ENCODE results near the gene NEUROG3.

NEUROG3 gene

GRCh38 chr10:69558559-69558958 lies 14.7 kb downstream of the NEUROG3 start:
- H3K36me3 ChIP-seq (ENCODE audit: control insufficient read depth in 1 of 2, insufficient read depth in 2 of 2, low read depth in 1 of 2, low read length in 2 of 2), result no peaks in the 10 kb centered on the region
- no peaks in the 10 kb centered on the region for H3K4me1 ChIP-seq (ENCODE audit: control insufficient read depth, insufficient read depth, low read depth, low read length)
- H3K9ac ChIP-seq (ENCODE audit: low read length), result no peak overlapping the region
- DNase-seq, result no peak
- H2AFZ ChIP-seq (ENCODE audit: low read depth, low read length), result no peak overlapping the region
- H3K23ac ChIP-seq (ENCODE audit: low read length in 2 of 2), result no peak overlapping the region
- WGBS, result 86% methylated on average over 2 of the region's 2 CpGs
- H4K8ac ChIP-seq (ENCODE audit: low read length), result no peak overlapping the region
- no peak overlapping the region for H3K4me3 ChIP-seq (ENCODE audit: insufficient read depth in 1 of 2, low read depth in 1 of 2, low read length in 2 of 2)
- no peaks in the 10 kb centered on the region for H3K79me1 ChIP-seq (replicated peaks; ENCODE audit: low read length, poor library complexity, severe bottlenecking)
- no peak overlapping the region for H3K4me2 ChIP-seq (ENCODE audit: low read length, poor library complexity, severe bottlenecking)
- H4K91ac ChIP-seq (ENCODE audit: low read length), result no peak overlapping the region
- H2BK12ac ChIP-seq (ENCODE audit: low read length in 2 of 2), result no peak overlapping the region
- H2BK120ac ChIP-seq (ENCODE audit: low read depth, low read length), result no peak overlapping the region
- H3K4ac ChIP-seq (ENCODE audit: low read depth in 1 of 2, low read length in 2 of 2), result no peak overlapping the region
- no peak overlapping the region for H2AK5ac ChIP-seq (ENCODE audit: low read length, severe bottlenecking)
- no peak overlapping the region for H3K18ac ChIP-seq (ENCODE audit: low read depth in 1 of 2, low read length in 2 of 2)
- no peaks in the 10 kb centered on the region for H3K9me3 ChIP-seq (ENCODE audit: control insufficient read depth, low read length)
- H3K14ac ChIP-seq (ENCODE audit: low read length in 2 of 2), result no peak overlapping the region
- peaks cover 50 to 83% of the 10 kb centered on the region in 2 experiments for H3K27me3 ChIP-seq (ENCODE audit: control insufficient read depth in 1 of 2, insufficient read depth in 1 of 2, low read length in 2 of 2)
- no peak overlapping the region for H2BK5ac ChIP-seq (ENCODE audit: low read depth, low read length, poor library complexity, severe bottlenecking)
- no peak overlapping the region for H3K27ac ChIP-seq (ENCODE audit: low read length, poor library complexity, severe bottlenecking)
- H2BK15ac ChIP-seq (ENCODE audit: low read depth, poor library complexity, severe bottlenecking), result no peak overlapping the region

- Histone ChIP-seq H3K23ac (ENCODE audit: low read length in 2 of 2) (no peak overlapping the region), H4K8ac (ENCODE audit: low read length) (no peak overlapping the region), H3K4me3 (ENCODE audit: insufficient read depth in 1 of 2, low read depth in 1 of 2, low read length in 2 of 2) (no peak overlapping the region), H3K4ac (ENCODE audit: low read depth in 1 of 2, low read length in 2 of 2) (no peak overlapping the region), H2BK15ac (ENCODE audit: low read depth, poor library complexity, severe bottlenecking) (no peak overlapping the region), H3K14ac (ENCODE audit: low read length in 2 of 2) (no peak overlapping the region), H3K36me3 (ENCODE audit: control insufficient read depth in 1 of 2, insufficient read depth in 2 of 2, low read depth in 1 of 2, low read length in 2 of 2) (no peaks in the 10 kb centered on the region), H3K4me2 (ENCODE audit: low read length, poor library complexity, severe bottlenecking) (no peak overlapping the region), H3K79me1 (replicated peaks; ENCODE audit: low read length, poor library complexity, severe bottlenecking) (no peaks in the 10 kb centered on the region), H4K91ac (ENCODE audit: low read length) (no peak overlapping the region), H3K18ac (ENCODE audit: low read depth in 1 of 2, low read length in 2 of 2) (no peak overlapping the region), H3K4me1 (ENCODE audit: control insufficient read depth, insufficient read depth, low read depth, low read length) (no peaks in the 10 kb centered on the region), H2BK120ac (ENCODE audit: low read depth, low read length) (no peak overlapping the region), H3K9ac (ENCODE audit: low read length) (no peak overlapping the region), H2AK5ac (ENCODE audit: low read length, severe bottlenecking) (no peak overlapping the region), H3K27me3 (ENCODE audit: control insufficient read depth in 1 of 2, insufficient read depth in 1 of 2, low read length in 2 of 2) (peaks cover 41 to 64% of the 10 kb centered on the region in 2 experiments), H3K27ac (ENCODE audit: low read length, poor library complexity, severe bottlenecking) (no peak overlapping the region), H3K9me3 (ENCODE audit: control insufficient read depth, low read length) (peaks cover 27% of the 10 kb centered on the region), H2BK12ac (ENCODE audit: low read length in 2 of 2) (no peak overlapping the region), H2BK5ac (ENCODE audit: low read depth, low read length, poor library complexity, severe bottlenecking) (no peak overlapping the region), H2AFZ (ENCODE audit: low read depth, low read length) (no peak overlapping the region)
- WGBS, result 60% methylated on average over 5 of the region's 6 CpGs
- no peak for DNase-seq
Observed at GRCh38 chr10:69554611-69555010, 18.6 kb downstream of the NEUROG3 start.

GRCh38 chr10:69553328-69553727 lies 19.9 kb downstream of the NEUROG3 start:
- H4K91ac ChIP-seq (ENCODE audit: low read length), result no peak overlapping the region
- no peak overlapping the region for H4K8ac ChIP-seq (ENCODE audit: low read length)
- peaks cover 39% of the 10 kb centered on the region for H3K9me3 ChIP-seq (ENCODE audit: control insufficient read depth, low read length)
- peaks cover 32 to 53% of the 10 kb centered on the region in 2 experiments for H3K27me3 ChIP-seq (ENCODE audit: control insufficient read depth in 1 of 2, insufficient read depth in 1 of 2, low read length in 2 of 2)
- 80% methylated on average over 4 of the region's 4 CpGs for WGBS
- H3K9ac ChIP-seq (ENCODE audit: low read length), result no peak overlapping the region
- H2BK15ac ChIP-seq (ENCODE audit: low read depth, poor library complexity, severe bottlenecking), result no peak overlapping the region
- no peak overlapping the region for H3K4ac ChIP-seq (ENCODE audit: low read depth in 1 of 2, low read length in 2 of 2)
- H2BK120ac ChIP-seq (ENCODE audit: low read depth, low read length), result no peak overlapping the region
- H3K36me3 ChIP-seq (ENCODE audit: control insufficient read depth in 1 of 2, insufficient read depth in 2 of 2, low read depth in 1 of 2, low read length in 2 of 2), result no peaks in the 10 kb centered on the region
- no peak overlapping the region for H3K23ac ChIP-seq (ENCODE audit: low read length in 2 of 2)
- H3K27ac ChIP-seq (ENCODE audit: low read length, poor library complexity, severe bottlenecking), result no peak overlapping the region
- no peak overlapping the region for H3K14ac ChIP-seq (ENCODE audit: low read length in 2 of 2)
- H2AFZ ChIP-seq (ENCODE audit: low read depth, low read length), result no peak overlapping the region
- H3K4me1 ChIP-seq (ENCODE audit: control insufficient read depth, insufficient read depth, low read depth, low read length), result no peaks in the 10 kb centered on the region
- H2BK5ac ChIP-seq (ENCODE audit: low read depth, low read length, poor library complexity, severe bottlenecking), result no peak overlapping the region
- no peak overlapping the region for H2BK12ac ChIP-seq (ENCODE audit: low read length in 2 of 2)
- no peak overlapping the region for H3K18ac ChIP-seq (ENCODE audit: low read depth in 1 of 2, low read length in 2 of 2)
- DNase-seq, result no peak
- no peaks in the 10 kb centered on the region for H3K79me1 ChIP-seq (replicated peaks; ENCODE audit: low read length, poor library complexity, severe bottlenecking)
- H2AK5ac ChIP-seq (ENCODE audit: low read length, severe bottlenecking), result no peak overlapping the region
- no peak overlapping the region for H3K4me2 ChIP-seq (ENCODE audit: low read length, poor library complexity, severe bottlenecking)
- H3K4me3 ChIP-seq (ENCODE audit: insufficient read depth in 1 of 2, low read depth in 1 of 2, low read length in 2 of 2), result no peak overlapping the region

- Histone ChIP-seq H3K36me3 (ENCODE audit: control insufficient read depth in 1 of 2, insufficient read depth in 2 of 2, low read depth in 1 of 2, low read length in 2 of 2) (no peaks in the 10 kb centered on the region), H4K91ac (ENCODE audit: low read length) (no peak overlapping the region), H3K23ac (ENCODE audit: low read length in 2 of 2) (no peak overlapping the region), H3K14ac (ENCODE audit: low read length in 2 of 2) (no peak overlapping the region), H2AFZ (ENCODE audit: low read depth, low read length) (no peak overlapping the region), H3K9ac (ENCODE audit: low read length) (no peak overlapping the region), H3K27me3 (ENCODE audit: control insufficient read depth in 1 of 2, insufficient read depth in 1 of 2, low read length in 2 of 2) (peaks cover 32 to 43% of the 10 kb centered on the region in 2 experiments), H3K9me3 (ENCODE audit: control insufficient read depth, low read length) (peaks cover 48% of the 10 kb centered on the region), H4K8ac (ENCODE audit: low read length) (no peak overlapping the region), H3K79me1 (replicated peaks; ENCODE audit: low read length, poor library complexity, severe bottlenecking) (no peaks in the 10 kb centered on the region), H3K4me3 (ENCODE audit: insufficient read depth in 1 of 2, low read depth in 1 of 2, low read length in 2 of 2) (no peak overlapping the region), H3K4me1 (ENCODE audit: control insufficient read depth, insufficient read depth, low read depth, low read length) (no peaks in the 10 kb centered on the region), H3K4ac (ENCODE audit: low read depth in 1 of 2, low read length in 2 of 2) (no peak overlapping the region), H3K4me2 (ENCODE audit: low read length, poor library complexity, severe bottlenecking) (no peak overlapping the region), H2BK15ac (ENCODE audit: low read depth, poor library complexity, severe bottlenecking) (no peak overlapping the region), H3K27ac (ENCODE audit: low read length, poor library complexity, severe bottlenecking) (no peak overlapping the region), H2AK5ac (ENCODE audit: low read length, severe bottlenecking) (no peak overlapping the region), H2BK5ac (ENCODE audit: low read depth, low read length, poor library complexity, severe bottlenecking) (no peak overlapping the region), H2BK12ac (ENCODE audit: low read length in 2 of 2) (no peak overlapping the region), H3K18ac (ENCODE audit: low read depth in 1 of 2, low read length in 2 of 2) (no peak overlapping the region), H2BK120ac (ENCODE audit: low read depth, low read length) (no peak overlapping the region)
- DNase-seq, result no peak
- WGBS, result 57% methylated on average over 1 of the region's 1 CpG
Observed at GRCh38 chr10:69552268-69552667, 21.0 kb downstream of the NEUROG3 start.
